HFF-Myc (cell line): ENCODE results near the gene PBLD.
"Not testable (repeated sequence)": the region's sequence is repeated elsewhere in the genome, so short reads cannot be mapped to it uniquely, and the experiment has no call there.

Experiments used
- DNase-seq: peaks from one replicate; pipeline ENCODE4 v3.0.0-alpha.2; 2011; ENCODE audit warnings: low read depth; ENCODE audit errors: extremely low read depth
- H3K4me3 ChIP-seq: replicated peaks from 2 replicates; pipeline ENCODE4 v1.5.1; 2011; ENCODE audit warnings: low read depth, mild to moderate bottlenecking, control low read depth, low read length
- CTCF ChIP-seq: IDR thresholded peaks from 2 replicates; pipeline ENCODE4 v1.5.1; 2012; ENCODE audit warnings: mild to moderate bottlenecking, low read depth, low read length, control low read depth; ENCODE audit errors: missing control alignments

PBLD gene

GRCh38 chr10:68280758-68281157 is 52.0 kb downstream of the PBLD start:
- no peak for TF ChIP-seq CTCF
- H3K4me3 ChIP-seq, result no peak overlapping the region

DNA sequence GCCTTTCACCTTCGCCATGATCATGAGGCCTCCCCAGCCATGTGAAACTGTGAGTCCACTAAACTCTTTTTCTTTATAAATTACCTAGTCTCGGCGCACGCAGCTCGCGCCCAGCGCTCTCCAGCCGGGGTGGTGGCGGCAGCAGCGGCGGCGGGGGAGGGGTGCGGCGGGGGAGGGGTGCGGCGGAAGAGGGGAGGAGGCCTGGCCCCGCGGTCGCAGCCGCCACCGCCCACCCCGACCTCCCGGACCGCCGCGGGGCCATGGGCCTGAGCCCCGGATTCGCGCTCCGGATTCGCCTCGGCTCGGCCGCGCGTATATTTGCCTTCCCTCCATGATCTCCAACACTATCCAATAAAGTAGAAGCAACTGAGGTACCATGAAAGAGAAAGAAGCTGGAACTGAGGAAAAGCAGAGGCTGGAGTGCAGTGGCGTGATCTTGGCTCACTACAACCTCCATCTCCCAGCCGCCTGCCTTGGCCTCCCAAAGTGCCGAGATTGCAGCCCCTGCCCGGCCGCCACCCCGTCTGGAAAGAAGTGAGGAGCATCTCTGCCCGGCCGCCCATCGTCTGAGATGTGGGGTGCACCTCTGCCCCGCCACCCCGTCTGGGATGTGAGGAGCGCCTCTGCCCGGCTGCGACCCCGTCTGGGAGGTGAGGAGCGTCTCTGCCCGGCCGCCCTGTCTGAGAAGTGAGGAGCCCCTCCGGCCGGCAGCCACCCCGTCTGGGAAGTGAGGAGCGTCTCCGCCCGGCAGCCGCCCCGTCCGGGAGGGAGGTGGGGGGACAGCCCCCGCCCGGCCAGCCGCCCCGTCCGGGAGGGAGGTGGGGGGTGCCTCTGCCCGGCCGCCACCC is 53.6 kb downstream of the PBLD start:
- DNase-seq, H3K4me3 ChIP-seq: not testable (repeated sequence)

More at GRCh38 chr10:68280758-68281157, 52.0 kb downstream of the PBLD start:
- no peak for DNase-seq

DNA sequence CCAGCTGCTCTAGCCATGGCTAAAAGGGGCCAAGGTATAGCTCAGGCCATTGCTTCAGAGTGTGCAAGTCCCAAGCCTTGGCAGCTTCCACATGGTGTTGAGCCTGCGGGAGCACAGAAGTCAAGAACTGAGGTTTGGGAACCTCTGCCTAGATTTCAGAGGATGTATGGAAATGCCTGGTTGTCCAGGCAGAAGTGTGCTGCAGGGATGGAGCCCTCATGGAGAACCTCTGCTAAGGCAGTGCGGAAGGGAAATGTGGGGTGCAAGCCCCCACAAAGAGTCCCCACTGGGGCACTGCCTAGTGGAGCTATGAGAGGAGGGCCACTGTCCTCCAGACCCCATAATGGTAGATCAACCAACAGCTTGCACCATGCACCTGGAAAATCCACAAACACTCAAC is 54.9 kb downstream of the PBLD start:
- H3K4me3 ChIP-seq, DNase-seq: not testable (repeated sequence)

DNA sequence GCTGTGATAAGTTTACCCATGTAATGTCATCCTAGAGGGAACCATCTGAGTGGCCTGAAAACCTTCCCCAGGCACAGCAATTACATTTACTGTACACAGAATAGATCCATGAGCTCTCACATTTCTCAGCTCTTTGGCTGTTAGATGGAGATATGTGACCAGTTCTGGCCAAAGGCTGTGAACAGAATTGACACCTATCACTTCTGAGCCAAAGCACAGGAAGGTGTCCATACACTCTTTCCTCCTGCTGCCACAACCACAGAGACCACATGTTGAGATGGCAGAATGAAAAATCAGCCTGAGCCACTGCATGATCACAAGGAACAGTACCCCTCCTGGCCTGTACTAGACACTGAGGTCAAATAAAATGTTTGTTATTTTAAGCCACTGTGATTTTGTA is 56.5 kb downstream of the PBLD start:
- no peak overlapping the region for H3K4me3 ChIP-seq
- DNase-seq, result no peak
- no peak for TF ChIP-seq CTCF

GRCh38 chr10:68275600-68276126 is 57.1 kb downstream of the PBLD start:
- DNase-seq, result no peak

GRCh38 chr10:68272833-68273232 is 59.9 kb downstream of the PBLD start:
- no peak overlapping the region for H3K4me3 ChIP-seq
- no peak for DNase-seq
- TF ChIP-seq CTCF, result no peak

More at GRCh38 chr10:68275600-68276126, 57.1 kb downstream of the PBLD start:
- no peak for TF ChIP-seq CTCF
- no peak overlapping the region for H3K4me3 ChIP-seq

DNA sequence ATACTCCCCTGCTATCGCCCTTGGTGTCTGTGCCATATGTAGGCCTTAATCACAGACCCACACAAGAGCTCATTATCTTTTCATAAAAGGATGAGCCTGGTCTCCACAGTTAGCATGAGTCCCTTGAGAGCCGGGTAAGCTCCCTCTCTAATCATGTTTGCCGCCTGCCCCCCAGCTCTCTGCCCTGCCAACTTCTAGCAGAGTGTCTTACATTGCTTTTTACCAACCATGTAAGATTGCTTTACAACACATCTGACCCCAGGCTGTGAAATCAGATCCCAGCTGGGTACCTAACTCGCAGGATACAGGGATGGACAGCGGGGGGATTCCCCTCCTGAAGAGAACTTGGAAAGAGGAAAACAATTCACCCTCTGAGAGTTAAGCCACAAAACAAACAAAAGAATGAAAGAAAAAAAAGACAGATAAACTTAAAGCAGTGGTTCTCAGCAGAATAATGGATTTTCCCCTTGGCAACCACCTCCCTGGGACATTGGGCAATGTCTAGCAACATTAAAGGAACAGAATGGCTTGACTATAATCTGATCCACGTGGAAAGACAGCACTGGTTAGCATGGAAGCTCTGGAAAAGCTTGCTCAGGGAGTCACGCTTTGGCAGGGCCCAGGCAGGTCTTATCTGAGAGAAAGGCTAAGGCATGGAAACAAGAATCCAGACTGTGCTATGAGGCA is 61.4 kb downstream of the PBLD start:
- DNase-seq, result no peak
- H3K4me3 ChIP-seq, result no peak overlapping the region
- no peak for TF ChIP-seq CTCF
